Left hindlimb (tissue), 1 donor: ENCODE results near the gene MC1R.
"Not testable (repeated sequence)": the region's sequence is repeated elsewhere in the genome, so short reads cannot be mapped to it uniquely, and the experiment has no call there.

Experiments
- DNase-seq: peaks from one replicate; pipeline ENCODE4 v3.0.0-alpha.2; 2018

MC1R gene

GRCh38 chr16:89964201-89964600 is 45.5 kb downstream of the MC1R start:
- DNase-seq: no peak

- DNase-seq: no peak
Observed at GRCh38 chr16:89965447-89966225, 47.0 kb downstream of the MC1R start.

- no peak for DNase-seq
Observed at GRCh38 chr16:89966756-89967155, 48.1 kb downstream of the MC1R start.

- not testable (repeated sequence) for DNase-seq
Observed at GRCh38 chr16:89967436-89967835, 48.8 kb downstream of the MC1R start.

- DNase-seq: not testable (repeated sequence)
Observed at GRCh38 chr16:89968074-89968473, 49.4 kb downstream of the MC1R start.

GRCh38 chr16:89969741-89970410 is 51.2 kb downstream of the MC1R start:
- DNase-seq: no peak
